Brain microvascular endothelial cell (primary cell): ENCODE data around the gene XXYLT1.

Experiments used
- DNase-seq: peaks from one replicate; pipeline ENCODE4 v3.0.0-alpha.2; 2020
- H3K27ac ChIP-seq: fragments of 250-450 bp; sonication (Bioruptor Pico); 2 replicates; pipeline ENCODE4 v1.5.1; 2020; ENCODE audit warnings: mild to moderate bottlenecking, moderate library complexity
- H3K27me3 ChIP-seq: fragments of 250-450 bp; sonication (Bioruptor Pico); replicated peaks from 2 replicates; pipeline ENCODE4 v1.5.1; 2020; ENCODE audit warnings: mild to moderate bottlenecking
- H3K36me3 ChIP-seq: fragments of 250-450 bp; sonication (Bioruptor Pico); replicated peaks from 2 replicates; pipeline ENCODE4 v1.5.1; 2020; ENCODE audit warnings: mild to moderate bottlenecking
- H3K4me3 ChIP-seq: 2 replicates; pipeline ENCODE4 v1.5.1; 2011; ENCODE audit warnings: low read depth, mild to moderate bottlenecking, control low read depth, low read length, moderate library complexity
- CTCF ChIP-seq: IDR thresholded peaks from 2 replicates; pipeline ENCODE4 v1.5.1; 2011; ENCODE audit warnings: low read depth, mild to moderate bottlenecking, moderate library complexity, low read length, control low read depth, inconsistent platforms; ENCODE audit errors: missing control alignments
- in situ Hi-C: cut with HindIII; loops from 2 replicates; pipeline ENCODE4 v1.10.0; 2017; ENCODE audit warnings: low sequenced_read_pairs, low pct_ligation_motif_present

The XXYLT1 gene

GRCh38 chr3:195209847-195210265 lies 61.1 kb downstream of the XXYLT1 start:
- Histone ChIP-seq H3K27ac (peak overlapping the region; percentile 94), H3K36me3 (no peaks in the 10 kb centered on the region), H3K4me3 (no peak overlapping the region), H3K27me3 (no peaks in the 10 kb centered on the region)
- in situ Hi-C loops: no loop called here
- DNase-seq: no peak
- no peak for TF ChIP-seq CTCF

GRCh38 chr3:195209083-195209846 lies 61.7 kb downstream of the XXYLT1 start:
- Histone ChIP-seq H3K4me3 (no peak overlapping the region), H3K36me3 (no peaks in the 10 kb centered on the region), H3K27me3 (no peaks in the 10 kb centered on the region), H3K27ac (peak overlapping the region; percentile 94)
- no peak for DNase-seq
- TF ChIP-seq CTCF: no peak
- in situ Hi-C loops: no loop called here

- no peaks in the 10 kb centered on the region for H3K36me3 ChIP-seq
- TF ChIP-seq CTCF: no peak
- in situ Hi-C loops: no loop called here
- DNase-seq: no peak
- H3K4me3 ChIP-seq: no peak overlapping the region
- H3K27me3 ChIP-seq: no peaks in the 10 kb centered on the region
- peak overlapping the region; percentile 94 for H3K27ac ChIP-seq
These were observed 62.3 kb downstream of the XXYLT1 start for GRCh38 chr3:195208631-195209030.

DNA sequence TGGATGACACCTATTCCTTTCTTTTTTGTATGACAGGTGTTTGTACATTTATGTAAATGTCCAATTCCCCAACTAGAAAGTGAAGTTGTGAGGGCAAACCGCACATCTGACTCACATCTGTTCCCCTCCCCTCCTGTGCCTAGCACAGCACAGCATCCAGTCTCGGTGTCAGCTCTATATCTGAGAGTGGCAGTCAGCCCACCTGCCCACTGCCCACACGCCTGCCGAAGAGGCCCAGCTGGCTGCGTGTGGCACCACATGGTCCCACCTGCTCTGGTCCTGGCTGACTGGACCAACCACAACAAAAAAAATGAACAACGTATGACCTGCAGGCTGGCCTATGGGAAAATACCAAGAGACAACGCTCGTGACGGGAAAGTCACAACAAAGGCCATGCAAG lies 62.8 kb downstream of the XXYLT1 start:
- Histone ChIP-seq H3K27ac (peak overlapping the region; percentile 94), H3K4me3 (no peak overlapping the region), H3K27me3 (no peaks in the 10 kb centered on the region), H3K36me3 (no peaks in the 10 kb centered on the region)
- no peak for TF ChIP-seq CTCF
- in situ Hi-C loops: no loop called here
- DNase-seq: no peak

GRCh38 chr3:195207731-195208130 lies 63.2 kb downstream of the XXYLT1 start:
- DNase-seq: no peak
- H3K4me3 ChIP-seq: no peak overlapping the region
- H3K27ac ChIP-seq: peak overlapping the region; percentile 94
- in situ Hi-C loops: no loop called here
- no peaks in the 10 kb centered on the region for H3K36me3 ChIP-seq
- TF ChIP-seq CTCF: no peak
- H3K27me3 ChIP-seq: no peaks in the 10 kb centered on the region

- no peak overlapping the region for H3K27ac ChIP-seq
- DNase-seq: no peak
- no peak for TF ChIP-seq CTCF
- H3K4me3 ChIP-seq: no peak overlapping the region
- H3K36me3 ChIP-seq: no peaks in the 10 kb centered on the region
- no peaks in the 10 kb centered on the region for H3K27me3 ChIP-seq
- in situ Hi-C loops: no loop called here
These were observed 63.9 kb downstream of the XXYLT1 start for GRCh38 chr3:195207056-195207455.
